H54 (cell line): Measurements from ENCODE around the gene ATXN7.
A peak's percentile ranks its signal among the peaks of the same experiment; 100 is the strongest.

Experiments used
- DNase-seq: peaks from one replicate; pipeline ENCODE4 v3.0.0; 2011; ENCODE audit warnings: low spot score, mixed read lengths; ENCODE audit not compliant: insufficient read length
- FAIRE-seq: peaks from 3 replicates; lab custom pipeline; 2011; peaks lifted over from hg19 to GRCh38; lab: Jason Lieb, UNC
- POLR2A ChIP-seq: IDR thresholded peaks from 2 replicates; pipeline ENCODE4 v1.6.1; 2011; ENCODE audit warnings: low read depth, mild to moderate bottlenecking, low read length

Gene ATXN7

DNA sequence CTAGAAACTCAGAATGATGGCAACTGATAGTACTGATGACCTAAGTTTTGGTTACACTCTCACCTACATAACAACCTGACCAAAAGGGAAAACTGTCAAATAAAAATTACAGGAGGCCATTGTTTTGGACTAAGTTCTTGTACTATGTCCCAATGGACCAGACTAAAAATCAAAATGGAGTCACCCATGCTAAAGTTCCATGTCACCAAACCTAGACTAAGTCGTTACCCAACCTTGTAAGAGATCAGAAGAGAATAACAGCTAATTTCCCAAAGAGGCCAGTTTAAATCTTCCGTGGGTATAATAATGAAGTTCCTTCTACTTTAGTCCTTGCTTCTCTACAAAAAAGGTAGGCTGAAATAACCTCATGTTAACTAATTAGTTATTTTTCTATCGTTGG lies 12.4 kb upstream of the ATXN7 start:
- no peak for FAIRE-seq
- DNase-seq: no peak
- no peak for TF ChIP-seq POLR2A

DNA sequence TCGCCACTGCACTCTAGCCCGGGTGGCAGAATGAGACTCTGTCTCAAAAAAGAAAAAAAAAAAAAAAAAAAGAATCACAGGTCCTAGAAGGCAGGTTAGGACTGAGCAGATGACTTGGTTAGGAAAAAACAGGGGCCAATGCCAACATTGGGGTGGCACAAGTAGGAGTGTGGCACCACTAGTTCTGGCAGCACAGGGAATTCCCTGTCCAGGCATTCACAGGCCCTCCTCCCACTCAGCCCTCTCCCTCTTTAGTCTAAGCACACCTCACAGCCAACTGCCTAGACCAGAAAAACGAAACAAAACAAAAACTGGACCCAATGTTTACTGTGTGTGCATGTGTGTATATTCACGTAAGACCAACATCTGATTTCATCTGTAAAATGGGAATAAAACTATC lies 10.6 kb upstream of the ATXN7 start:
- FAIRE-seq (no peak), DNase-seq (no peak)
- TF ChIP-seq POLR2A: no peak

DNA sequence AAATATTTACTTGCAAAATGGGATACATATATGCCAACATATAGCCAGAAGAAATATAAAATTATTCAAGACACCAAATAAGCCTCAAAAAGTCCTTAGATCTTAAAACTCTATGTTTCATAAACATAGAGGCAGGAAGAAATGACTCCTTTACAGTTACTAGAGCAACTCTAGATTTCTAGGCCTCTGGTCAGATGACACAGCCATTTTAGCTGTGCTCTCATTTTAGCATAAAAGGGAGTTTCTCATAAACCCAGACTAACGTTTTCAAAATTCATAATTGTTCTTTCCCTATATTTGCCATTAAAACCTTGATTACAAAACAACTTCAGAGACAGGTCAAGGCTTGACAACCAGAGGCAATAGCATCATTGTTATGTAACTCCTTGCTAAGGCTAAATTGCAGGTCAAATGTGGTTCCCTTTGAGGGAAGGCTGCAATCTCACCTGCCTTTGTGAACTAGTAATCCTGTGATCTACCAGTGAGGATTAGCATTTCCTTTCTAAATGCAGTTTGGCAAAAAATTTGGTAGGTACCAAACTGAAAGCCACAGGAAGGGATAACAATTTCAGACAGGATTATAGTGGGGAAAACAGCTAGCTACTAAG lies 8.2 kb upstream of the ATXN7 start:
- DNase-seq (no peak), FAIRE-seq (peak; percentile 77)
- TF ChIP-seq POLR2A: no peak

DNA sequence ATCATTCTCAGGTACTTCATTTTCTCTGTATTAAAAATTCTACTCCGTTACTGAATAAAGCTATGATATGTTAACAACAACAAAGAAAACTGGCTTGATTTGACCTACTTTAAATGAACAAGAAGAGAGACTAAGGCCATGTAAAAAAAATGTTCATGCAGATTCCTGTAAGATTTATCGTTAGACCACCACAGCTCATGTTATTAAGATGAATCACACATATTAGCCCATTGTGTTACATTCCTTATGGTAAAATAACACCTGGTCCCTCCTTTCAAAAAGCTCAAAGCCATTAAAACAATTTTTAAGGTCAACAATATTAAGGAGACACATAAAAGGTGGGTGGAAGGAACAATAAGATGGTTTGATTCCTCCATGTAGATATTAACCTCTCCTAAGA lies 6.4 kb upstream of the ATXN7 start:
- no peak for TF ChIP-seq POLR2A
- DNase-seq: no peak
- FAIRE-seq: no peak

DNA sequence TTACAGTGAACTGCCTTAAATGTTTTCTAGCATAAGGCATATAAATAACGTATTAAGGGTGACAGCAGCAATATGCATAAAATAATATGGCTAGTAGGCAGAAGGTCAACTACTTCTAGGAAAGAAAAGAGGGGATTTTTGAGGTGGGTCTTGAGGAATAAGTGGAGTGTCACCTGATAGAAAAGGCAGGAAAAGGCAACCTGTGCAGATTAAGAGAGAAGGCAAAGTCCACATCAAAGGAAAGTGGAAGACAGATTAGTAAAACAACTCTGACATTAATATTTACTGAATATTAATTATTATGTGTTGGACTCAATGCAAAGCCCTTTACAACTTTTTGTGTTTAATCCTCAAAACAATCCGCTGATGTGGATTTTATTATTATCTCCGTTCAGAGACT lies 2.9 kb upstream of the ATXN7 start:
- TF ChIP-seq POLR2A: no peak
- no peak for DNase-seq
- FAIRE-seq: no peak

DNA sequence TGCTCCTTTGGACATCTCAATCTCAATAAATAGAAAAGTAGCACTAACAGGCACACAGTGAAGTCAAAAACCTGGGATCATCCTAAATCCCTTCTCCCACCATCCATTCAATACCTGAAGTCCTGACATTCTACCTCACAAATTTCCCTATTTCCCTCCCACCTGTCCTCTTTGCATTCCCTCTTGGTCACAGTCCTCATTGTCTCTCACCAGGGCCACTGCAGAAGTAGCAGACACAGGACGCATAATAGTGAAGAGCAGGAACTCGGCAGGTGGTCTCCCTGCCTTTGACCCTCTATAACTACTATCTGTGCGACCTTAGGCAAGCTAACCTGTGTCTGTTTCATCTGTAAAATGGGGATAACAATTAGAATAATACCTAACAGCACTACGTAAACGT lies 2.4 kb upstream of the ATXN7 start:
- TF ChIP-seq POLR2A: no peak
- no peak for DNase-seq
- no peak for FAIRE-seq

GRCh38 chr3:63862804-63863149 lies 890 bp upstream of the ATXN7 start:
- TF ChIP-seq POLR2A: no peak
- FAIRE-seq (peak; percentile 38), DNase-seq (no peak)

GRCh38 chr3:63864008-63864964 lies 619 bp downstream of the ATXN7 start:
- FAIRE-seq (peak; percentile 57), DNase-seq (peak; percentile 63)
- no peak for TF ChIP-seq POLR2A

- TF ChIP-seq POLR2A: no peak
- DNase-seq: no peak
- FAIRE-seq: no peak
These were observed 1.3 kb downstream of the ATXN7 start for GRCh38 chr3:63864965-63865327.

DNA sequence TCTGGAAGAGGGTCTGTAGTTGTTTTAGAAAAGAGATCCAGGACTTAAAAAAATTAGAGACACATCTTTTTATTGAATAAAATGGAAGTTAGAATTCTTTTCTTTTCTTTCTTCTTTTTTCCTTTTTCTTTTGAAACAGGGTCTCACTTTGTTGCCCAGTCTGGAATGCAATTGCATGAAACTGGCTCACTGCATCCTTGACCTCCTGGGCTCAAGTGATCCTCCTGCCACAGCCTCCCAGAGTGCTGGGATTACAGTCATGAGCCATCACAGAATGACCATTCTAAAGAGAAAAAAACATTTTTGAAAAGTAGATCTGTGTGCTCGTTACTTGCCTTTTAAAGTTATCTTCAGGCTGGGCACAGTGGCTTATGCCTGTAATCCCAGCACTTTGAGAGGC lies 3.6 kb downstream of the ATXN7 start:
- FAIRE-seq (no peak), DNase-seq (no peak)
- no peak for TF ChIP-seq POLR2A

DNA sequence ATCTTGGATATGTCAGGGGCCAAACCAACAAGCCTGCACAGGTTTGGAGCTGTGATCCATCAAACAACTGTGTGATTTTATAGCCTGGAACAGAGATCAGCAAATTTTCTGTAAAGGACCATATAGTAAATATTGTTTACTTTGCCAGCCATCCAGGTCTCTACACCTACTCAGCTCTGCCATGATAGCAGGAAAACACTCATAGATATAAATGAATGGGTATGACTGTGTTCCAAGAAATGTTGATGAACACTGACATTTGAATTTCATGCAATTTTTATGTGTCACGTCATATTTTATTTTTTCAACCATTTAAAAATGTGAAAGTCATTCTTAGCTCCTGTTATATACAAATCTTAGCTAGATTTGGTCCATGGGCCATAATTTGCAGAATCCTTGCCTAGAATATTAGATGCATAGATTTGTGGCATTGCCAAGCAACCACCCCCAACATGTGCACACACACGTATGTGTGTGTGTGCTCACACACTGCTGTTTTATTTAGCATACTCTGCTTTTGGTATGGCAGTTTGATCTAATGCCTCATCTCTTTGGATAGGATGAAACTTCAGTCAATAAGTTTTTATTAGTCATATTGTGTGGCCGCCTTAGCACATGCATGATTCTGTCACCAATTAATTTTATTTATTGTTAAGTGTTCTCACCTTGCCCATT lies 6.4 kb downstream of the ATXN7 start:
- DNase-seq: no peak
- no peak for TF ChIP-seq POLR2A
- FAIRE-seq: no peak

GRCh38 chr3:63870615-63871005 lies 6.9 kb downstream of the ATXN7 start:
- FAIRE-seq (no peak), DNase-seq (no peak)
- no peak for TF ChIP-seq POLR2A

DNA sequence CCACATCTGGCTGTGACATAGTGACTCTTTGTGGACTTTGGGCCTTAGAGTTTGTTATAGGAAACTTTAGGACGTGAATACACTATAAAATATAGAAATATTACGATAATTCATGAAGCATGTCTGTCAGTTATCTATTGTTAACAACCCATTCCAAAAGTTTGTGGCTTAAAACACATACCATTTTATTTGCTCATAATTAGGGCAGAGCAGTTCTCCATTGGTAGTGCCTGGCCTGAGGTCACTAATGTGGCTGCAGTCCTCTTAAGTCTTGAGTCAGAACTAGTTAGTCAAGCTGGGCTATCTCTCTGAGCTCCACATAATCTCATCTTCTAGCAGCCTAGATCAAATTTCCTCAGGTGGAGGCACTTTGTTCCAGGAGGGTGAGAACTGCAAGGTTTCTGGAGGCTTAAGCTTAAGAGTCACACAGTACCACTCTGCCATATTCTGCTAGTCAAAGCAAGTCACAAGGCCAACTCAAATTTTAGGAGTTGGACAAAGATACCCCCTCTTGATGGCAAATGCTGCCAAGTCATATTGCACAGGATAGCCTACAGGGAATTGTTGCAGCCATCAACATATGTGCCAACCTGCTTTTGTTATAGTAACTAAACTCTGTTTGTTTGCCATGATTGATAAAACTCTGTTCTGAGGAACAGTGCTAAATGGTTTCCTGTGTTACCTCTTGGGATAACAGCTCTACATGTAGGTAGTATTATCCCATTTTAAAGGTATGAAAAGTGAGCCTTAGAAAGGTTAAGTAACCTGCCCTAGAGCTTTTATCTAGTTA lies 8.7 kb downstream of the ATXN7 start:
- peak; percentile 98 for FAIRE-seq
- DNase-seq: no peak
- no peak for TF ChIP-seq POLR2A

DNA sequence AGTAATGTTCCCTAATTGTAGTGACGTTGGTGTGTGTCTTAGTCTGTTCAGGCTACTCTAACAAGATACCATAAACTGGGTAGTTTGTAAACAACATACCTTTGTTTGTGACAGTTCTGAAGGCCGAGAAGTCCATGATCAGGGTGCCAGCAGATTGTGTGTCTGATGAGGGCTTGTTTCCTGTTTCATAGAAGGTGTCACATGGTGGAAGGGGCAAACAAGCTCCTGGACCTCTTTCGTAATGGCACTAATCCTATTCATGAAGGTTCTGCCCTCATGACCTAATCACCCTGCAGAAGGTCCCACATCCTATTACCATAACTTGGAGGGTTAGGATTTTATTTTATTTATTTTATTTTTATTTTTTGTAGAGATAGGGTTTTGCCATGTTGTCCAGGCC lies 11.1 kb downstream of the ATXN7 start:
- DNase-seq (no peak), FAIRE-seq (no peak)
- no peak for TF ChIP-seq POLR2A
